Stimulated activated CD4-positive, alpha-beta T cell treated with anti-CD3 and anti-CD28 coated beads, Interleukin-1b, Interleukin-23, amount 100 ng/mL, for 24 hours (primary cell): ENCODE measurements around the gene DNASE1L1.
A peak's percentile ranks its signal among the peaks of the same experiment; 100 is the strongest.

Experiments used
- DNase-seq, 4 experiments: peaks; one replicate each; pipeline ENCODE4 v3.0.0-alpha.2; 2020; ENCODE audit warnings: low read depth in 4 of 4, low spot score in 1 of 4

The DNASE1L1 gene

DNA sequence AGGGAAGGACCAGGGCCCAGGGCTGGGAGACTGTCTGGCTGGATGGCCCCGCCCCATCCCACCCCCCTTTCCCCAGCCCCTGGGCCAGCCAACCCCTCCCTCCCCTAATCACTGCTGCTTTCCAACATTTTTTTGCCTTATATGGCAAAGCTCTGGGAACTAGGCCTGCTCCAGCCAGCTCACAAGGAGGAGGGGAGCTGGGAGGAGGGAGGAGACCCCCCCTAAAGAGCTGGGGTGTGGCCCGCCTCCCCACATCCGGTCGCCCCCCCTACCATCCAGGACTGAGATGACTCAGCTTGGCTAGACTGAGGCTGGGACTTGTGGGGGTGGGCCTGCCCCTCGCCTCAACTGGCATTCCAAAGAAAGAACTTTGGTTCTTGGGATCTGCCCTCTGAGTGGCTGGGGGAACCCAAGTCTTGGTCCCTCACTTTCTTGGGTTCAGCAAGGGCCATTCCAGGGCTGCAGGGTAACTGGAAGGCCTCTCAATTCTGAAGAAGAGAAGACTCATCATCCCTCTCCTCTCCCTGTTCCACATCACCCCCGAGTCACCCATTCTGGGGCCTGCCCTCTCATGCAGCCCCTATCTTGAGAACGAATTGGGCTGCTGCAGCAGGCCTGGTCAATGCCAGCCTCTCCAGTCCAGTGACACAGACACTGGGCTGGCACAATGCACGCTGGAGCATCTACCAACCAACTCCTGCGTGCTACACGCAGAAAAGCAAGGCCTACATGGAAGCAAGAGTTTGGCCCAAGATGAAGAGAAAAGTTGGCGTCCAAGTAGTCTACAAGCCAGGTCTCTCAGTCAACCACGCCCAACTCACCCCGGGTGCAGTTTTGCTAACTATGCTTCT lies 39.4 kb downstream of the DNASE1L1 start:
- peak in 1 of 4 experiments; percentile 64 for DNase-seq

DNA sequence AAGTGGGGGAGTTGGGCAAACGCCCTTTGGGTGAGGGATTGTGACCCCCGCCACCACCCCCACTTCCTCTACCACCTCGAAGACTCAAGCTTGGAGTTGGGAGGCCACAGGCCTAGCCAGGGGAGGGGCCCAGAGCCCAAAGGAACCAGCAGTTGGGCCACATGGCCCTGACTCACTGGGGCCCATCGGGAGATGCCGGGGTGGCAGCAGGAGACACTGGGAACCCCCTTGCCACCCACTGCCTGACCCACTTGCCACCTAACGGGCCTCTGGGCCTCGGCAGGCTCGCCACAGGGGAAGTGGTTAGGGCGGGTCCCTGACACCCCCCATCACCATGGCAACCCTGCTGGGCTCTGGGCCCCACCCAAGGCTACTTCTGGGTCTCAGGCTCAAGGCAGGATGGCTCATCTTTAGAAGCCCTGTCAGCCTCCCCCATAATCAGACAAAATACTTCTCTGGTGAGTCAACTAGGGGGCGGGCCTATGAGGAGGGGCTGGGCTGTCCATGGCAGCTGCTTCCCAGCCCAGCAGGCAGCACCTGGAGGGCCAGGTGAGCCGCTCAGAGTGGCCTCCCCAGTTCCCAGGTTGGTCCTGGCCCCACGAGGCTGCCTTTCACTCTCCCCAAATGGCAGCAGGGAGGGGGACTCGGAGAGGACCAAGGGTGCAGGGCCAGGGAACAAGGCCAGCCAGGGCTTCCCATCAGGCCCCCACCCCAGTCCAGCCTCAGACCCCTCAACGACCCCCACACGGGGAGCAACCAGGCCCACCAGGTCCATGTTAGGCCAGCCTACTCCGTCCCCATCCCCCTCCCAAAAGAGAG lies 40.2 kb downstream of the DNASE1L1 start:
- DNase-seq = peak; percentile 73 to 91 (median 78)

DNA sequence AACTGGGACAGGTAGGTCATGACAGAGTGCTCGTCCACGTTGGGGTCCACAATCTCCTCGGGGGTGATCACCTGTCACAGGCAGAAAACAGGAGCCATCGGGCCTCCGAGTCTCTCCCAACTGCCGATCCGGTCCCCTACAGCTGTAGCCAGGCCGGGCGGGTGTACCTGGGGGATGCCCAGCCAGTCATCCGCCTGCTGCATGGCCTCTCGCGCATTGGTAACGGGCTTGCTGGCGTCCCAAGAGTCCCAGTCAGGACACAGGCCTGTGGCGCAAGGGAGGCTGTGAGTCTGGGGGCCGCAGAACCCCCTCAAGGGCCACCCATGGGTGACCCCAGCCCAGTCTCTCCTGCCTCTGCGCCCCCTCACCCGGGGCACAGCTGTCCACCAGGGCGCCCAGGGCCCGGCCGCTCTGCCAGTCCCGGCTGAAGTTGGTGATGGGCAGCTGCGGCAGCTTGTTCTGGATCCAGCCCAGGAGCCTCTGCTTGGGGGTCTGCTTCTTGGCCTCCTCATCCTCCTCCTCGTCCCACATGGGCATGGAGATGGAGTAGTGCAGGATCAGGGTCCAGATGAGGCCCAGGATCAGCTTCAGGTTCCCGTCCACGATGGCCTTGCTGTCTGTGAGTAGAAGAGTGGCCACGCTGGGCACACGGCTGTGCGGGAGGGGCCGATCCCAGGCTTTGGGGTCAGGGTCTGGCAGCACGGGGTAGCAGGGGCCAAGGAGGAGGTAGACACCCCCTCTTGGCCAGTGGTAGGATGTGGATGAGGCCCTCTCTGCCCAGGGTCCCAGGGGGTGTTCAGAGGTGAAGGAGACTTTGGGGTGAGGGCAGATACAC lies 41.4 kb downstream of the DNASE1L1 start:
- no peak for DNase-seq

DNA sequence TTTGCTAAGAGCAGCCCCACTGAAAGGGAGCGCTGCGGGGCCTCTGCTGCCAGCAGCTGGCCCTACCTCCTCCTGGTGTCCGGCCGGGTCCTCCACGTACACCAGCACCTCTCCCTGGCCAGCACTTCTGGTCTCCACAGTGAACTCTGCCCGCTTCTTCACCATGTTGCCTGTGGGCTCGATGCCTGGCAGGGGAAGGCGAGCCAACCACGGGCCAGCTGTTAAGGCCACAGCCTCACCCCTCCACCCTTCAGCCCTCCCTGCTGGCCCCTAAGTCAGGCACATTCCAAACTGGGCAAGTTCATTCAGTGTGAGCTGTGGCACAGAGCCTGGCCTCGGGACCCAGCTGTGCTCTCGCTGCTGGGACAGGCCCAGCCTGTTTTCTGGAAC lies 42.4 kb downstream of the DNASE1L1 start:
- DNase-seq = no peak

DNA sequence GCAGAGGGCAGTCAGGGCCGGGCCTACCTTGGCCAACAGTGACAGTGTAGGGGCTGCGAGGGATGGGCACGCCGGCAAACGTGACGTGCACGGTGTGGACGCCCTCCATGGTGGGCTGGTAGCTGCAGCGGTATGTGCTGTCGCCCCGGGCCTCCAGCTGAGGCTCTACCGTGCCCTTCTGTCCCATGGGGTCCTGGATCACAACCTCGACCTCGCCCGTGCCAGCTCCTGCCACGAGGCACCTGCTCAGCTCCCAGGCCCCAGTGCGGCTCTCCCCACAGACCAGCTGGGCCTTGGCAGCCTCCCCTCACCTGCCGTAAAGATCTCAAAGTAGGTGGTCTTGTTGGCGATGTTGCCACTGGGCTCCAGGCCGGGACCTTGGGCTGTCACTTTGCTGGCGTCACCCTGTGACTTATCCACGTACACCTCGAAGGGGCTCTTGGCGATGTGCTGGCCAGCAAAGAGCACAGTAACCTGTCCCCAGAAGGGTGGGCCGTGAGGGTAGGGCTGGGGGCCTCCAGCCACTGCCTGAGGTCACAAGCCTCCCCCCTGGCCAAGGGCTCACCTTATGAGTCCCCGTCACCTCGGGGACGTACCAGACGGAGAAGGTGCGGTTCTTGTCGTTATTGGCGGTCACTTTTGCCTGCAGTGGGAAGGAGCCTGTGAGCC lies 42.9 kb downstream of the DNASE1L1 start:
- no peak for DNase-seq

DNA sequence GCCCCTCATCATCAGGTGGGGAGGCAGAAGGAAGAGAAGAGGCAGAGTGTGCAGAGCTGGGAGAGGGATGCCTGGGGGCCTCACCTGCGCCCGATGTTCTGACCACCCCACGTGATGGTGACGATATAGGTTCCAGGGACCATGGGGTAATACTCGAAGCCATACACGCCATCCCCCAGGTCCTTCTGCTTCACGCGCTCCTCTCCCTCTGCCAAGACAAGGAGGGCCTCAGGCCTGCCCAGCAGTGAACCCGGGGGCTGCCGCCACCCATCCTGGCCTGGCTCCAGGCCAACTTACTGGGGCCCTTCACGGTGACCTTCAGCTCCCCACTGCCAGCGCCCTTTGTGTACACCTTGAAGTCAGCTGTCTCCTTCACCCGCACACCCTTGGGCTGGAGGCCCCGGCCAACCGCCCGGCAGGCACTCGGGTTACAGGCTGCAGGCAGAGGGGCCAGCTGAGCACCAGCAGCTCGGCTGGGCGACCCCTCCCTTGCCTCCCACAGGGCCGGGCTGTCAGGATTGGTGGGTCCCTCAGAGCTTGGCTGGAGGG lies 43.9 kb downstream of the DNASE1L1 start:
- no peak for DNase-seq

DNA sequence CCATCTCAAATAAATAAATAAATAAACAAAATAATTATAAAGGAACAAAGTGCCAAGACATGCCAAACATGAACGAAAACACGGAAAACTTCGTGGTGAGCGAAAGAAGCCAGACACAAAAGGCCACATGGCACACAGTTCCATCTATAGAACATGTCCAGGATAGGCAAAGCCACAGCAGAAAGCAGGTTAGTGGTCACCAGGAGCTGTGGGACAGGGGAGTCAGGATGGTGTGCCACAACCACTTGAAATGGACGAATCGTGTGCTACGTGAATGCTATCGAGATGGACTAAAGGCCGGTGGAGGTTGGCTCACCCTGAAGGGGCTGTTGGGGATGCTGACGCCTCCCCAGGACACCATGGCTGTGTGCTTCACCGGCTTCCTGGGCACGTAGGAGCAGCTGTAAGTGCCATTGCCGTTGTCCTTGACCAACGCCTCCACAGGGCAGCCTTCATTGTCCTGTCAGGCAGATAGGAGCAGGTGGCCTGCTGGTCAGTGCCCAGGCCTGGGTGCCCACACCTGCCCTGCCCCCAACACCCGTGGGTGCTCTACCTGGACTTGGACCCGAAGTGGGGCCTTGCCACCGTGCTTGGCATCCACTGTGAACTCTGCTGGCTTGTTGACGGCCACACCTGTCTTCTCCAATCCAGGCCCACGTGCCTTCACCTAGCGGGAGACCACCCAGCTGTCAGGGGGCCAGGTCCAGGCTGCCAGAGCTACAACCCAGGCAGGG lies 45.2 kb downstream of the DNASE1L1 start:
- no peak for DNase-seq

DNA sequence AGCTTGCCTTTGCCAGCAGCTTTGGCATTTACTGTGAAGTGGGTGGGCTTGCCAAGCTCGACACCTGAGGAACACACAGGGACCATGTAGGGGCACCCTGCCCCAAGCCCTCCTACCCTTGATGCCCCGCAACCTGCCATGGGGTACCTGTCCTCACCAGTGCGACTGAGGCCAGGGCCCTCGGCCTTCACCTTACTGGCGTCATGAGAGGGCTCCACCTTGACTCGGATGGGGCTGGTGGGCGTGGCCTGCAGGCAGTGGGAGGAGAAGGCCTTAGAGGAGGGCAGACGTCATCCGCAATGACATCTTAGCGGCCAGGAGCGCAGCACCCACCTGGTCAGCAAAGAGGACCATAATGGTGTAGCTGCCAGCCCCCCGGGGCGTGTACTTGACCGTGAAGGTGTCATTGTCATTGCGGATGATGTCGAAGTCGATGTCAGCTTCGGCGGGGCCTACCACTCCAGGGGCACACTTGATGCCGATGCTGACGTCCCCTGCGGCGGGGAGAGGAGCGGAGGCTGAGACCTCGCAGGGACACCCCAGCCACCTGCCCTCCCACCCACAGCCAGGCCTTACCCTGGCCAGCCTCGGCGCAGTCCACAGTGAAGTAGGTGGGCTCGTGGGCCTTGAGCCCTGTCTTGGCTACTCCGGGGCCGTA lies 46.8 kb downstream of the DNASE1L1 start:
- DNase-seq = no peak

DNA sequence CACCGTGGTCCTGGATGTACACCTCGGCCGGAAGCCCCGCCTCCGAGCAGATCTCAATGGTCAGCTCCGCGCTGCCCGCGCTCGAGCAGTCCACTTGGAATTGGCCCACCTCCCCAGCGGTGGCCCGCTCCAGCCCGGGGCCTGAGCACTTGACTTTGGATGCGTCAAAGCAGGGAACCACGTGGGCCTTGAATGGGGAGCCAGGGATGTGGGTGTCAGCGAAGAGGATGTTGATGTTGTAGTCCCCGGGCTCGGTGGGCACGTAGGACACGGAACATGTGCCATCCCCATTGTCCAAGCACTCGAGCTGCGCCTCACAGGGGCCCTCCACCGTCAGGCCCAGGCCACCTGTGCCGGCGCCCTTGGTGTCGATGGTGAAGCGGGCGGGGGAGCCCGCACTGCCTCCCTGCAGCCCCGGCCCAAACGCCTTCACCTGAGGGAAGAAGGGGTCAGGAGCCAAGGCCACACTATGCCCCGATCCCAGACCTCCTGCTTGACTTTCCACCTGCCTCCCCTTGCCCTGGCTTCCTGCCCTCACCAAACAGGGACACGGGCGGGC lies 48.8 kb downstream of the DNASE1L1 start:
- DNase-seq = no peak

DNA sequence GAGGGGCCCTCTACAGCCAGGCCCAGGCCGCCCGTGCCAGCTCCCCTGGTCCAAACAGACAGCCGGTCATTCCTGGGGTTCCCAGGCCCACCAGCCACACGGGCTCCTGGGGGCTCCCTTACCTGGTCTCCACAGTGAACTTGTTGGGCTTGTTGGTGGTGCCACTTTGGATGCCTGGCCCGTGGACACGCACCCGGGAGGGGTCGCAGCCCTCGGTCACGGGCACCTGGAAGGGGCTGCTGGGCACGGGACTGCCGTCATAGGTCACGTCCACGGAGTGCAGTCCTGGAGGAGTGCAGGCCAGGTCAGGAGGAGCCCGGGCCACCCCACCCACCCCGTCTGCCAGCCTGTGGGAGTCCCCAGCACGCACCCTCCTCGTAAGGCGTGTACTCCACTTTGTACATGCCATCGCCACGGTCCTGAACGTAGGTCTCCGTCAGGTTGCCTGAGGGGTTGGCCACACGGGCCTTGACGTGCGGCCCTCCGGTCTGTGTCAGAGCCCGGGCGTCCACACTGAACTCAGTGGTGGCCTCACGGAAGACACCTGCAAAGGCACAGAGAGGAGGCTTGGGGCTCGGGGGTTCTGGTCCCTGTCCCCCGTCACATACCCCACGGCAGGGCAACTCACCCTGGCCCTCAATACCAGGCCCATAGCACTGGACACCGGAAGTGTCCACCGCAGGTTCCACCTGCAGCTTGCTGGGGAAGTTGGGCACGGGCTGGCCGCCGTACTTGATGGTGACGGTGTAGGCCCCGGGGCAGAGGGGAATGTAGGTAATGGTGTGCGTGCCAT lies 49.5 kb downstream of the DNASE1L1 start:
- no peak for DNase-seq

DNA sequence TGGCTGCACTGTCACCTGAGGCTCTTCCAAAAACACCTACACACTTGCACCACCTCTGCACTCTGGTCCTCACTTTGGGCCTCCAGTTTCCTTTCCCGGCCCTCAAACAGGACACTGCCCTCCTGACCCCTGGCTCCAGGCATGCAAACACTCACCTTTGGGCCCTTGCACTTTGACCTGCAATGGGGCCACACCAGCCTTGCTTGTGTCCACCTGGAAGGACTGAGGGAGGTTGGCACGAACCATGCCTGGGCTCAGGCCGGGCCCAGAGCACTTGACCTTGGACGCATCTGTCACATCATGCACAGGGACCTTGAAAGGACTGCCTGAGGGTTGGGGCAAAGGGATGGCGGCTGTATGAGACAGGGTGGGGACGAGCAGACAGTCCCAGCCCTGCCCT lies 50.2 kb downstream of the DNASE1L1 start:
- DNase-seq = no peak

DNA sequence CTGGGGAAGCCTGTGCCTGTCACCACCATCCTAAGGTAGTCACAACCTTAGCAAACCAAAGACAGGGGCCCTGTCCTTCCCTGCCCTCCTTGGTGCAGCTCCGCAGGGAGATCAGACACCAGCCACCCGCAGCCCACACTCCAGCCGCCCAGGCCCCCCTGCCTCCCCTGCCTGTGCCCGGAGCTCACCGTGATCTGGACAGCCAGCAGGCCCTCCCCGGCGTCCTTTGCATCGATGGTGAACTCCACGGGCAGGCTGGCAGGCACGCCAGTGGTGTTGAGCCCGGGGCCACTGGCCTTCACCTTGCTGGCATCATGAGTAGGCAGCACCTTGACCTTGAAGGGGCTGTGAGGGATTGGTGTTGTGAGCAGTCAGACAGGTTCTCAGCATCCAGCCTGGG lies 51.0 kb downstream of the DNASE1L1 start:
- DNase-seq = no peak

DNA sequence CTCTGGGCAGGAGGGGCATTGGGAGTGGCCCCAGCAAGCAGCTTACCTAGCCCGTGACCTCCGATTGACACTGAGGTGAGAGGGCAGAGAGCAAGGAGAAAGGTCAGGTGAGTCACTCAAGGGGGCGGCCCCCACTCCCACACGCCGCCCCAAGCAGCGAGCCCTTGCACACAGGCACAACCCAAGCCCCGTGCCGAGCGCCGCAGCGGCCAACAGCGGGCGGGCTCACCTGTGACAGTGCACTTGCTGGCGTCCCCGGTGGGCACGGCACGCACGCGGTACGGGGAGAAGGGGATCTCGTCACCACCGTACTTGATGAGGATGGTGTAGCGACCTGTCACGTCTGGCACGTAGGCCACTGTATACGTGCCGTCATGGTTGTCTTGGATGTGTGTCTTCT lies 51.8 kb downstream of the DNASE1L1 start:
- DNase-seq = no peak

DNA sequence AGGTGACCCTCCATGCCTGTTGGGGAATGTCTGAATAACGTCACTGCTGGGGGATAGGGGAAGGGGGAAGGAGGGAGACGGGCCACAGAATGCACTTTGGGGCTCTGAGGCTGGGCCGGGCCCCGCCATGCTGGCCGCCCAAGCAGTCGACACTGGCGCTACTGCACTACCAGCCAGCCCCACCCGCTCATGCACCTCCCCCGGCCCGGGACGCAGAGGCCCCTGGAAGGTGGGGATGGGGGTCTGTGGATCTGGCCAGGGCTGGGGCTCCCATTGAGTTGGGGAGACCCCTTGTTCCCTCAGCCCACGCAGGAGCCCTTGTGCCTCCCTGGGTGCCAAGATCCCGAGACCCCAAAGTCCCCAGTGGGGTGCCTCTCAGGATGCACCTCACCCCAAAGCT lies 52.5 kb downstream of the DNASE1L1 start:
- no peak for DNase-seq

DNA sequence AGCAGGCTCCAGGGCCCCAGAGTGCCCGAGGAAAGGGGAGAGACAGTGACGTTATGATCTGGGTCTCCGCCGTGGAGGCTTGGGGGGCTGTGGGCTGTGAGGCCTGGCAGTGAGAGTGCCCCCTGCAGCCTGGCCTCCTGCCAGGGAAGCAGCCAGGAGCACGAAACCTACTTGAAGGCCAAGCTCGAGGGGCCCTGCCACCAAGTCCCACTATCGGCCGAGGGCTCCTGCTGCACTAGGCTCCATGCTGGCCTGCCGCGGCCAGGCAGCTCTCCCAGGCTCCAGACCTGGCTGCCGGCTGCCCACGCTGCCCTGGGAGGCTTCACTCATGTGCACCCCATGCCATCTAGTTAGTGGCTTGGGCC lies 53.3 kb downstream of the DNASE1L1 start:
- DNase-seq = no peak

DNA sequence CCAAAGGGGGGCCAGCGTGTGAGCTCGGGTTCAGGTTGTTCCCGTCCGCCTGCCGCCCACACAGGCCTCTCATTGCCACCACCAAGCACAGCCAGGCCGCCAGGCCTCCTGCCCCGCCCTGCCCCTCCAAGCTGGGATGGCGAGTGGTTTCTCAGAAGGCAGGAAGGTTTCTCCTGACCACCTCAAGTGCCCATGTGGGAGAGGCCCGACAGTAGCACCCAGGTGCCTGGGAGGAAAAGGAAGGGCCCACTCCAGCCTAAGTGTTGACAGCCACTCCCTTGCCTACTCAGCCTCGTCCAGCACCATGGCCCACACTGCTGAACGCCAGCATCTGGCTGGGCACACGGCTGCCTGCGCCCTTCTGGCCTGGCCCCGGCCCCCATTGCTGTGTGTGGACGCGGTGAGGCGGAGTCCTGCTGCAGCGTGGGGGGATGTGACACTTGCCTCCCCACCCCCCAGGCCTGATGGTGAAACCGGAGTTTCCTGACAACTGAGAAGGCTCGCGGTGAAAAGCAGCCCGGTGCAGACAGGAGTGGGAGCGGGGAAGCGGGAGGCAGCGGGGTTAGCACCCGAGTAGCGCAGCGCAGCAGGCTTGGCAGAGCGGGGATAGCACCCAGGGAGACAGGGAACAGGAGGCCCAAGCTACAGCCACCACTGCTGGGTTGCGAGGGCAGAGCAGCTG lies 53.8 kb downstream of the DNASE1L1 start:
- no peak for DNase-seq

DNA sequence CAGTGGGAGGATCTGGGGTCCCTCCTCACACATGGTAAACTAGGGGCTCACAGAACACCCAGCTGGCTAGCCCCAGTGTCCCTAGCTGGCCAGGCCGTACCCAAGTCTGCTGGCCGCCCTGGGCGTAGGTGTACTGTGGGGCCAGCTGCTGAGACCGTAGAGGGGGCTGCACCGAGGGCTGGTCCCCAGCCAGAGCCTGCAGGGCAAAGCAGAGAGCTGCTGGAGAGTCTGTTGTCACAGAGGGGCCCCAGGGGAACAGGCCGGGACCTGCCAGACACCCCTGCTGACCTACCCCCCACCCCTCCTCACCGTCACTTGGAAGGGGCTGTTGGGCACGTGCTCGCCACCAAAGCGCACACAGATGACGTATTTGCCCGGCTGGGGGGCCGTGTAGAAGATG lies 54.5 kb downstream of the DNASE1L1 start:
- DNase-seq = no peak

DNA sequence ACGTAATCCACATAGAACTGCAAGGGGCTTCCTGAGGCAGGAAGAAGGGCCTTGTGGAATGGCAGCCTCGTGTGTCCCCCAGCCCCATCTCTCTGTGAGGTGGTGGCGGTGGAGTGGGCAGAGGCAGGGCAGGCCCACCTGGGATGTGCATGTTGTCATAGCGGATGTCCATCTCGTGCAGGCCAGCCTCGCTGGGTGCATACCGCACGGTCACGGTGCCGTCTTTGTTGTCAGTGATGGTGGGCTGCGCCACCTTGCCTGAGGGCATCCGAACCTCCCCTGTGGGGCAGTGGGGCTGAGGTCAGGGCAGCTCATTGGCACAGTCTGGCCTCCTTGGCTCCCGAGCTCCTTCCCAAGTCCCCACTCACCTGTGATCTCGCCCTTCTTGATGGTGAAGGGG lies 55.0 kb downstream of the DNASE1L1 start:
- DNase-seq = no peak
